ENCODE measurements around the gene IL11RA.

IL11RA gene

DNA sequence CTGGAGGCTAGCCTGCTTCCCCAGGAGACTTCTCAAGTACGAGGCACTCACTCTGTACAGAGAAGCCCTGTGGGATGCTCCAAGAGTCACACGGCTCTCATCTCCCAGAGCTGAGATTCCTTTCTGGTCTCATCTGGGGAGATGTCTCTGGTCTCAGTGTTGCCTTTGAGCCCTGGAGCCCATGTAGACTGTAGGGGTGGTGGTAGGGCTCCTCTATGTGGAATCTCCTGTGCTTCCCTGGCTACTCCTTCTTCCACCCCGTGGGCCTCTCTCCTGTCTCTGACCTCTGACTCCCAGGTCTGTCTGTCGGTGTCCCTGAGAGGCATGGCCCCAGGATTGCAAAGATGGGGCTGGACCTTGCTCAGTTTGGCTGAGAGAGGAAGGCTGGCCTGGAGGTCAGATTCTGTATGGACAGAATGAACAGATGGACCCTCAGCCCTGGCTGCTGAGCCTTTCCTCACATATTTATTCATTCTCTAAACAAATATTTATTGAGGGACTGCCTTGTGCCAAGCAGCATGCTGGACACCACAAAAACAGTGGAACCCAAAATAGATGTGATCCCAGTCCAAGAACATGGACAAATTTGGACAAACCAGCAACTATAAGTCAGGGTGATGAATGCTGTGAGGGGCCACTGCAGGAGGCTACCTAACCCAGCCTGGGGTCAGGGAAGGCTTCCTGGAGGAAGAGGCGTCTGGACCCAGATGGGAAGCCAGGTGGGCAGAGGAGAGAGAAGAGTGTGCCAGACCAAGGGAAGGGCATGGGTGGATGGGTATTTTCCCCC, 36.5 kb downstream of the IL11RA start:
- DNase-seq: no peak

DNA sequence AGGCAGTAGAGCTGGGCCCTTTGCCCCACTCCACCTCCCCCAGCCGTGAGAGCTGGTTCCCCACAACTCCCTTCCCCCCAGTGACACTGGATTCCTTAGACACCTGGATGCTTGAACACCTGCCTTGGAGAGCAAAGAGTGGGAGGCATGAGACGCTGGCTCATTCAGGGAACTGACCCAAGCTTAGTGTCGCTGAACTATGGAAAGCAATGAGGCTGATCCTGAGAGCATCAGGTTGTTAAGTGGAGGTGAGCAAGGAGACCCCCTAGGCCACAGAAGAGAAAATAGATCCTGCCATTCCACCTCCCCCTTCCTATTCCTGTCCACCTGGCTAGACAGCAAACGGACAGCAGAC, 37.1 kb downstream of the IL11RA start:
- no peak for DNase-seq

DNA sequence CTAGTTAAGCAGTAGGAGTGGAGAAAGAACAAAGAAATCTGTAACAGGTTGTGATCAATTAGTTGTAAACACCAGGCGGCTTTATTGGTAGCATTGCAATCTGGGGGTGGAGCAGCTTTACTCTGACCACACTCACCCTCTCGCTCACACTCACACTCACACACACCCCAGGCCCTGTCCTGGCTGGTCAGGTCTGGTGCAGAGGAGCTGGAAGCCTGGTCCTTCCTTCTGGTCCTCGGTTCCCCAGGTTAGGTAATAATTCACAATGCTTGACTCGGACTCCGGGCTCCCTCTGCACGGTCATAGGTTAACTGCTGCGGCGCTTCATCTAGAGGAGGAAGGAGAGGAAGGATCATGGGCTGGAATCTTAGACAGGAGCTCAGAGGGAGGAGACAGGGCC, 37.5 kb downstream of the IL11RA start:
- no peak for DNase-seq

DNA sequence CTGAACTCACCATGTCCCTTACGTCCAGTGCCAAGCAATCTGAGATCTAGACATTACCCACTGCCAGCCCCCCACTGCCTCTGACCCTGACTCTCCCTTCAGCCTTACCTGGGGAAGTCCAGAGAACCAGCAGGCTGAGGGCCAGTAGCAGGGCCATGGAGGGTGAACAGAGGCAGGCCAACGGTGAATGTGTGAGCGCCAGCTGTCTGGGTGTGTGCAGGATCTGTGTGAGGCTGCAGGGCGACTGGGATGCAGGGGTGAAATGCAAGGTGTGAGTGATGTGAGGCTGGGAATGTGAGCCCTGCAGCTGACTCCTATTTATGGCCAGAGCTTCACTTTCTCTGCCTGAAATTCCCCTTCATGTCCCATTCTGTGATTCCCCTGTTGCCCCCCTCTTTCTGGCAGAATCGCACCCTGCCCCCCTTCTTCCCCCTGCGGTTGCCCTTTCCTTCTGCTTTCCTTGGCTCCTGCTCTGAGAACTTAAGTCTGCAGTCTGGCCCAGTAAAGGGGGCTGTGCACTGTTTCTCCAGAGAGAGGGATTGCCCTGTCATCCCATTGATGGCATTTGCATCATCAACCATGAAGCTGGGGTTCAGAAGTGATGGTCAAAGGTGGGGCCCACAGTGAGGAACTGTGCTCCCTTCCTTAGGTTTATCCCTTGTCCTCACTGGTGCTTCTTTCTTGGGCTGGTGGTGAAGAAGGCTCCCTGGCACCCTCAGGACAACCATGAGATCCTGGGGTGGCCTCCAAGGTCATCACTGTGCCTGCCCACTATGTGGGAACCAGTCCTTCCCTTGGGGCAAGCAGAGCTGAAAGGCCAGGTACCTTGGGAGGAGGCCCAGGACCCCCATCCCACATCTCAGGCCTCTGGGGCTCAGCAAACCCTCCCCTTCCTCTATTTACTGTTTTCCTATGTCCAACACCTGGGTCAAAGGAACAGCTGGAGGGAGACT, 39.3 kb downstream of the IL11RA start, which contains the start of gene CCL19:
TSS of gene CCL19 (minus strand) at position 294 of the 953 bp plus-strand sequence. CDS start at position 157, 137 bp downstream.
- no peak for DNase-seq

DNA sequence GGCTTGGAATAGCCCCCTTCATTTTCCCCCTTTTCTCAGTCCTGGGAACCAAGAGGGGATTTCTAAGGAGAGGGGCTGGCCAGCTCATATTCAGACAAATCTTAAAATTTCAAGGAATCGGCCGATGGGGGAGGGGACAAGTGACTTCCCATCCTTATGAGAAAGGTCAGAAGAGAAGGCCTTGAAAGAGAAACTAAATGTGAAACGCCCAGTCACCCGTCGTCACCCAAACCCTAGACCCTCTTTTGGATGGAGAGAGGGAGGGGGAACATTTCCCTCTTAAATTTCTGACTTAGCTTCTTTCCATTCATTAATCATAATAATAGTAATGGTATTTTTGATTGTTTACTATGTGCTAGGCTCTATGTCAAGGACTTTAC, 39.9 kb downstream of the IL11RA start:
- no peak for DNase-seq

DNA sequence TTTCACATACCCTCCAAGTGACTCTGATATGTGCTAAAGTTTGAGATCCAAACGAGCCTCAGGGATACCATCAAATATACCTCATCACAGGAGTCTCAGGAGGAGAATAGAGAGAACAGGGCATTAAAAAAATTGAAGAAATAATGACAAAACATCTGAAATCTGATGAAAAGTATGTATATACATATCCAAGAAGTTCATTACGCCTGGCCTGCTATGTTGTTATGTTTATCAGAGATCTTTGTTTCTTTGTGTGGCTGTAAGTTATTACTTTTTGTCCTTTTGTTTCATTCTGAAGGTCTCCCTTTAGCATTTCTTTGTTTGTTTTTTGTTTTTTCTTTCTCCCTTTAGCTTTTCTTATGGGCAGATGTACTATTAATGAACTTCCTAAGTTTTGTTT, 41.6 kb downstream of the IL11RA start:
- no peak for DNase-seq

DNA sequence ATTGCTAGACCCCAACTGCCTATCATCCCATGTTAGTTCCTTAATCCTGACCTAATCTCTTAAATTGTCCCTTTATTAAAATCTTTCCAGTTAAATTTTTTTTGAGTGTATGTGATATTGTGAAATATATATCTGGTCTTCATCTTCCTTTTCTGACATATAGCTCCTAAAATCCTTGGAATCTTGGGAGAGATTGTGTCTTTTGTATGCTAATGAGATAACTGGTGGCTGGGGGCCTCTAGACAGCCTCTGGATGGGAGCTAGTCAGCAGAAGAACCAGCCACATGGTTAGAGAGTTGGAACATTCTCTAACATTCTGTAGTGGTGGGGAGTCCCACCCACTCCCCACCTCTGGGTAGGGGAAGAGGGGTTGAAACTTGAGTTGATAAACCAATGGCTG, 42.8 kb downstream of the IL11RA start:
- no peak for DNase-seq

DNA sequence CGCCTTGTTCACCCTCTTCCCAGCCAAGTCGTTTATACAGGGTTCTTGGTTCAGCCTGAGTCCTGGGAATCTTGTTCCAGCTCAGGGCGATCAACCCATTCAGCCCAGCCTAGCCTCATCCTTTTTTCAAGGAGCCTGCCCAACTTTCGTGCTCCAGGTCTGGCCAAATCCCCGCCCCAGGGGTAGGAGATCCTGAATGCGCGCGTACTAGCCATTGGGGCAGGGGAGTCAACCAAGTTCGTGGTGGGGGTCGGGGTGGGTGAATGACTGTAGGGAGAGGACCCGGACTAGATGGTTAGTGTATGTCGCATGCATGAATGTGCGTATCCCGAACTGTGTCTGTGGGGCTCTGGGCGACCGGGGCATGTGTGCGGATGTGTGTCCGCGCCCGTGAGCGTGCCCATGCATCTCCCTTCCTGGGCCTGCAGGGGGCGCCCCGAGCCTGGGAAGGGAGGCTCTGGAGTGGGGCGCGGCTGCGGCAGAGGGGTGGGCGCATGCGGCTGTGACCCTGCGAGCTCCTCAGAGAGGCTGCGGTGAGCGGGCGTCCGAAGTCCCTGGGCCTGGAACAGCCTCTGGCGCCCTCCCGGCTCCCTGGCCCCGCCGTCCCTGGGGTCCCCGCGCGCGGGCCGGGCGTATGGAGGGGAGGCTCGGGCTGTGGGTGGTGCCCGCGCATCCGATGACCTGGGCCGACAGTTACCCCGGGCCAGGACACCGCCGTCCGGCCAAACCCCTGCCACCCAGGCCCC, 49.2 kb downstream of the IL11RA start:
- DNase-seq: peak; percentile 64

DNA sequence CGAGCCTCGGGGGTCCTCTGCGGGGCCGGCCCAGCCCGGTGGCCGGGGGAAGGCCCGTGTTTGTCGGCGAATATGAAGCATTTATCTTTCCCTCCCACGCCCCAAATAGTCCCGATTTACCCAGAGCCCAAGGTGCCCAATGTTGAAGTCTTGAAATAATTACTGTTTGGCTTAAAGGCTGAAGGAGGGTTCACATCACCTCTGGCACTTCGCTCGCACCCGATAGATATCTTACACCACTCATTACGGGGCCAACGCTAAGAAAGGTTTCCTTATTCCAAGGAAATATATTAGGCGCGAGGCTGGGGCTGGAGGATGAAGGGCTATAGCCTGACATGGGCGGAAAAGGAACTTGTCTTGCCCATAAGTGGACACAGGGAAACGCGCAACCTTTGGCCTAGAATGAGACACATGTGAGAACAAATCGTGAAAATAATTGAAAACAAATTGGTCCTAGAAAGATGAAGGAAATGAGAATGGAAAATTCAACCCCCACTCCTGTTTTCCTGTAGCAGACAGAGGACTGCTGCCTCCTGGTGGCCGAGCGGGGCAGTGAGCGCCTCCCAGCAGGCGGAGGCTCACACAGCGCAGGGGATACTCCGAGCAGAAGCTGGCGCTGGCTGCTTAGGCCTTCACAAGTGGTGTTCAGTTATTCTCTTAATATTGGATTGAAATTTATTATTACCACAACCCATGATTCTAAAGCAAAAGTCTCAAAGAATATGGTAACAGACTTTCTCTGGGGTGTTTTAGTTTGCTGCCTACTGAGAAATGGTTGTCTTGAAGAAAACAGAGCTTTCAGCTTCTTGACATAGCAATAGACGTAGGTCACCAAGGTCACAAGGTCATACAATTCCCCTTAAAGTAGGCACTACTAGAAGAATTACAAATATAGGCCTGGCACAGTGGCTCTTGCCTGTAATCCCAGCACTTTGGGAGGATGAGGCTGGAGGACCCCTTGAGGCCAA, 50.1 kb downstream of the IL11RA start:
- peak; percentile 72 for DNase-seq

DNA sequence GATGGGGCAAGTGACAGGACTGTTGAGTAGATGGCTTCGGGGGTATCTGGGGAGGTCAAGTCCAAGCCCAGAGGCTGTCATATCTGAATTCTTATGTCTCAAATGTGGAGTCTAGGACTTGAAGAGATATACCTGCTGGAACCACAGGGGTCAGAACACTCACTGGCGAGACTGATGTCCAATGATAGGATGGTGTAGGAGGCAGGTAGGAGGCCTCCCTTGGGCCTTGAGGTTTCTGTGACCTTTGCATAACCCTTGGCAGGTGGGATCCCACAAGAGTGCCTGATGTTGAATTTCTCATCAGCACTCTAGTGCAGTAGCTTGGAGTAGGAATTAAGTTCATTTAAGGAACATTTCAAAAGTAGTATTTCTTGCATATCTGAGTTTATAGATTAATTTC, 55.1 kb downstream of the IL11RA start:
- DNase-seq: no peak

DNA sequence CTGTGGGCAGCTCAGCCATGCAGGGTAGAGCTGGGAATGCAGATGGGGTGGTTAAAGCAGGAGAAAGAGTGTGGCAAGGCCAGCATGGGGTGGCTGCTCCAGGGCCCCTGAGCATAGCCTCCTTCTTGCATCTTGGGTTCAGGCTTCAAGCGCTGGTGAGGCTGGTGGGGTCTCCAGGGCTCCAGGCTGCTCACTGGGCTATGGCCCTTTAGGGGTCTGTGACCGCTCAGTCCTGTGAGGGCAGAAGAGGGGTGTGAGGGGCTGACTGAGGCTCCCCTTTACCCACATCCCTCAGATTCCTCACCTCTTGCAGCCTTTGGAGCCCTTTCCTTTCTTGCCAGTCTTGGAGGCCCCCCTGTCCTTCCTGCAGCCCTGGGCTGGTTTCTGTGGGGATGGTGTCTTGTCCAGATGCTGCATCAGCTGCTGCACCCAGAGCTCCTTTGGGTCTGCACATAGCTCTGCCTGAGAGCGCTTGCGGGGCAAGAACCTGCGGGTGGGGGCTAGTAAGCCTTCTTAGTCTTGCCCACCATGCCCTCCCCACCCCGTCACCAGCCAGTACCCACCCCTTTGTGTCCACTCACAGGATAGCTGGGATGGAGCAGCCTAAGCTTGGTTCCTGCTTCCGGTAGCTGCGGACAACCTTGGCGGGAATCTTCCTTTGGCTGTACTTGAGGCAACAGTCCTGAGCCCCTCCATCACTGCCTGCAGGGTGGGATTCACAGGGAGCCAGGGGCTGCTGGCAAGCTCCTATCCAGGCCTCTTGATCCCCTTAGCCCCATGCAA, 57.4 kb downstream of the IL11RA start:
- no peak for DNase-seq

DNA sequence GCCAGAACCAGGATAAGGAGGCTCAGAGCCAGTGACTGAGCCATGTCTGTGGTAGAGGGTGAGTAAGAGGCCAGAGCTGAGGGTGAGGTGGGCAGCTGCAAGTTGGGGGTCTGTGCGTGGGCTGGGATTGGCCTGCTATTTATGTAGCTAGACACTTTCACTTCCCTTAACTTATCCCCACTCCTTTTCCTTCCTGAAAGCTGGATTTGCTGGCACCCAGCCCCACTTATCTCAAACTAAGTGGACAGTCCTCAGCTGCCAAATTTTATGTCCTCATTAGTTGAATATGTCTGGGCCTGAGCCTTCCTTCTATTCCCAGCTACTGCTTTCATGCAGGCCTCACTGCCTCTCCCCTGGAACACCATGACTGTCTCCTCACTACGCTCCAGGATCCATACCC, 58.0 kb downstream of the IL11RA start, which contains the start of gene CCL21:
TSS of gene CCL21 (minus strand) at position 114 of the 400 bp plus-strand sequence. CDS start at position 44, 70 bp downstream.
- no peak for DNase-seq

Data from activated effector memory CD4-positive, alpha-beta T cell treated with Interleukin-2 at 50 U/mL for 16 hours (primary cell).